Nephron progenitor cell (in vitro differentiated cells): ENCODE results near the gene LSG1.

Source experiments
- DNase-seq: peaks from one replicate; pipeline ENCODE4 v3.0.0; 2021
- H3K27ac Mint-ChIP-seq: 2 replicates; pipeline ENCODE4 v1.8.0; 2021; ENCODE audit warnings: mild to moderate bottlenecking, moderate library complexity, mixed read lengths
- H3K27me3 Mint-ChIP-seq: 2 replicates; pipeline ENCODE4 v1.8.0; 2021; ENCODE audit warnings: mild to moderate bottlenecking, low read depth, mixed read lengths; ENCODE audit not compliant: poor library complexity
- H3K36me3 Mint-ChIP-seq: 2 replicates; pipeline ENCODE4 v1.8.0; 2021; ENCODE audit warnings: low read depth, mixed read lengths
- H3K4me1 Mint-ChIP-seq: 2 replicates; pipeline ENCODE4 v1.8.0; 2021; ENCODE audit warnings: mixed read lengths
- H3K4me3 Mint-ChIP-seq: 2 replicates; pipeline ENCODE4 v1.8.0; 2021; ENCODE audit warnings: mild to moderate bottlenecking, moderate library complexity, mixed read lengths
- H3K9me3 Mint-ChIP-seq: 2 replicates; pipeline ENCODE4 v1.8.0; 2021; ENCODE audit warnings: mild to moderate bottlenecking, moderate library complexity, mixed read lengths
- CTCF ChIP-seq: fragments of 200-600 bp; sonication (generic); IDR thresholded peaks from 2 replicates; pipeline ENCODE4 v1.5.0; 2021; ENCODE audit warnings: antibody characterized with exemption

The LSG1 gene

GRCh38 chr3:194705227-194705626, 33.2 kb upstream of the LSG1 start:
- DNase-seq = no peak
- Mint-ChIP-seq H3K4me3 (no peak overlapping the region), H3K9me3 (peaks cover 1% of the 10 kb centered on the region), H3K27me3 (no peaks in the 10 kb centered on the region), H3K36me3 (no peaks in the 10 kb centered on the region), H3K4me1 (peaks cover 31% of the 10 kb centered on the region), H3K27ac (no peak overlapping the region)
- no peak for TF ChIP-seq CTCF

- no peak overlapping the region for H3K4me3 Mint-ChIP-seq
These were observed 30.6 kb upstream of the LSG1 start for GRCh38 chr3:194702545-194702944.

GRCh38 chr3:194696702-194697101, 24.7 kb upstream of the LSG1 start:
- peaks cover 22% of the 10 kb centered on the region for H3K9me3 Mint-ChIP-seq
- peaks cover 10% of the 10 kb centered on the region for H3K27me3 Mint-ChIP-seq
- no peak for DNase-seq
- no peak for TF ChIP-seq CTCF
- H3K27ac Mint-ChIP-seq = no peak overlapping the region
- H3K36me3 Mint-ChIP-seq = no peaks in the 10 kb centered on the region
- peaks cover 26% of the 10 kb centered on the region for H3K4me1 Mint-ChIP-seq
- no peak overlapping the region for H3K4me3 Mint-ChIP-seq

More at GRCh38 chr3:194702545-194702944, 30.6 kb upstream of the LSG1 start:
- Mint-ChIP-seq H3K36me3 (no peaks in the 10 kb centered on the region), H3K4me1 (peaks cover 37% of the 10 kb centered on the region), H3K27me3 (peaks cover 6% of the 10 kb centered on the region), H3K9me3 (peaks cover 22% of the 10 kb centered on the region), H3K27ac (peak overlapping the region; percentile 22)
- no peak for DNase-seq
- TF ChIP-seq CTCF = no peak

- H3K4me1 Mint-ChIP-seq = peaks cover 58% of the 10 kb centered on the region
- peaks cover 13% of the 10 kb centered on the region for H3K27me3 Mint-ChIP-seq
- TF ChIP-seq CTCF = no peak
- H3K9me3 Mint-ChIP-seq = no peaks in the 10 kb centered on the region
- no peaks in the 10 kb centered on the region for H3K36me3 Mint-ChIP-seq
- peak overlapping the region; percentile 28 for H3K4me3 Mint-ChIP-seq
- peak overlapping the region; percentile 12 for H3K27ac Mint-ChIP-seq
- DNase-seq = peak; percentile 30
These were observed 19.7 kb upstream of the LSG1 start for GRCh38 chr3:194691481-194692283.

GRCh38 chr3:194690501-194691372, 18.7 kb upstream of the LSG1 start:
- Mint-ChIP-seq H3K4me3 (peak overlapping the region; percentile 28), H3K27ac (peak overlapping the region; percentile 12), H3K4me1 (peaks cover 63% of the 10 kb centered on the region), H3K36me3 (no peaks in the 10 kb centered on the region), H3K9me3 (no peaks in the 10 kb centered on the region), H3K27me3 (peaks cover 20% of the 10 kb centered on the region)
- TF ChIP-seq CTCF = no peak
- no peak for DNase-seq
